Measurements from ENCODE around the gene ADGRL3.

The ADGRL3 gene

DNA sequence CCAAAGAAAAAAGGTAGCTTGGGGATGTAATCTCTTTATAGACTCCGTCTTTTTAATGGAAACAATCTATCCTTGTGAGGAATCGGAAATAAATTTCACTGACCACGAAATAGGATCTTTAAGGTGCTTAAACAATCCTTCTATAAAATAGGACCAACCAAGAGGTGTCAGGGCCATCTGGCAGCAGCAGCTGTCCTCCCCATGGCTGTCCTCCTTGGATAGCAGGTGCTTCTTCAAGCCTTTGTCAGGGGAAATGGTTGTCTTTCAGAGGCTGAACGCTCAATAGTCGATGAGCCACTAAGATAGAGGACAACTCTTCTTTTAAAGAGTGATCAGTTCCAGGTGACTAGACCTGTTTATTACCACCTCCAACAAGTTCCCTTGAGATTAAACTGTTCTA, 231.0 kb downstream of the ADGRL3 start:
- DNase-seq = no peak

DNA sequence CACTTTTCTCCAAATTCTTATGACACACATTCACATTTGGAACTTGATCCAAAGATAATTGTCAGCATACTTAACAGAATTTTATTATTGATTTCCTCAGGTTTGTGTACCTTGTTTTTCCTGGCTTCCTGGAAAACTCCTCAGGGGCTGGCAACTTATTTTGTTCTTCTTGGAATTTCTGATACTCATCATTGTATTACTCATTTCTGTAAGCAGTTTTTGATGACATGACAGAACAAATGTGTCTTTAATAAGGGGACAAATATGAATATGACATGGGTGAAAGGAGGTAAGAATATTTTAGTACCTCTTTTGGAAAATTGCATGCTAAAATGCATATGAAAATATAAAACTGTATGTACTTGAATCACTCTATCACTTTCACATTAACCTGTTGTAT, 237.8 kb downstream of the ADGRL3 start:
- DNase-seq = no peak

DNA sequence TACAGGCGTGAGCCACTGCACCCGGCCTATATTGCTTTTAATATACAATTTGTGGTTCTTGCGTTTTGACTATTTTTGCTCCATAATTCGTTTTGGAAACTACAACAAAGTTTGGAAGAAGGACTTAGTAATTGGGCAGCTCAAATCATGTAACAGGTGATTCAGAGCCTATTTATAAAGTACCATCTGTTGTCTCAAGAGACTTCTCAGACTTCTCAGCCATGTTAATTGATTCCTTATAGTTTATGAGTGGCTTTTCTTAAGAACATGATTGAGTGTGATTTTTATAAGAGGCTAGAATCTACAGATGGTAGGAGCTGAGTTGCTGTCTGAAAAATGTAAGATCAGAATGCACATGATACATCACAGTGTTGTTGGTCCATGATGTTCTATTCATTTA, 240.2 kb downstream of the ADGRL3 start:
- no peak for DNase-seq

DNA sequence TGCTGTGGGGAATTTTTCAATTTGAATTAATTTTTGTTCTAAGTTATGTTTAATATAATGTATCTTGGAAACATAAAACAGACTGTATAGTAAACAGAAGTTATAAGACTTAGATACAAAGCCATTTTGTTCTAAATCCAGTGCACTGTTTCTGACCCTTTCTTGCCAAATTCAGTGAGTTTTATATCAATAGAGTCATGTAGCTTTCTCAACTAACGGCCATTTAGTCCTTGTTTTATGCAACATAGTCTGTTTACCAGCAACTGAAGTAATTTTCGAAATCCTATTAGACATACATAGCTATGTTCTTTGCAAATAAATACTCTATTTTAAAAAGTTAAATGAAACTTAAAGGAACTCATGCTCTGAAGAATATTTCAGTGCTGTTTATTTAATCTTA, 242.8 kb downstream of the ADGRL3 start:
- no peak for DNase-seq

DNA sequence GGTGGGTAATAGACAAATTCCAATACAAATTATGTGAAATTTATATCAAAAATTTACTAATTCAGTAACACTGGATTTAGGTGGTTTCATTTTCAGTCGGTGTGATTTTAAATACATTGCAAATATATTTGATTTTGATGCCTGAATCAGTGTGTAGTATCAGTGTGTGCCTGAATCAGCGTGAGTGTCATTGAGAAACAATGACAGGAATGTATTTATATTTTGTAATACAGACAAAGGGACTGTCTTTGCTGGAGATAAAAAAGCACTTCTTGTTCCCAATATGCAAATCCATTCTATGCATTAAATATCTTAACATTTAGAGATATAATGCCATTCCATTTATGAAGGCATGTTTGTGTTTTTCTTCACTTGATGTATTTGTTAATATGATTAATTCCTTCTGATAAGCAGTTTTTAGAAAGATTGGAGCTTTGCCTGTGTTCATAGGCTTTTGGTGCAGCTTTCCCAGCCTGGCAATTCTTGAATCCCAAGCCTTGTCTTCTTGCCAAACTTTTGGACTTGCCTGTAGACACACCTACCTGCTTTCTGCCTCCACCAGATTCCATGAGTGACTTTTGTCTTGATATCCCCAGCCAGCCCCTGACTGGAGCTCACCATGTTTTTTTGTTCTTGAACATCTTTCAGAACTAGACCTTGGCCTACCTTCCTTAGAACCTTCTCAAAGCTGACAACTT, 243.8 kb downstream of the ADGRL3 start:
- DNase-seq = no peak

DNA sequence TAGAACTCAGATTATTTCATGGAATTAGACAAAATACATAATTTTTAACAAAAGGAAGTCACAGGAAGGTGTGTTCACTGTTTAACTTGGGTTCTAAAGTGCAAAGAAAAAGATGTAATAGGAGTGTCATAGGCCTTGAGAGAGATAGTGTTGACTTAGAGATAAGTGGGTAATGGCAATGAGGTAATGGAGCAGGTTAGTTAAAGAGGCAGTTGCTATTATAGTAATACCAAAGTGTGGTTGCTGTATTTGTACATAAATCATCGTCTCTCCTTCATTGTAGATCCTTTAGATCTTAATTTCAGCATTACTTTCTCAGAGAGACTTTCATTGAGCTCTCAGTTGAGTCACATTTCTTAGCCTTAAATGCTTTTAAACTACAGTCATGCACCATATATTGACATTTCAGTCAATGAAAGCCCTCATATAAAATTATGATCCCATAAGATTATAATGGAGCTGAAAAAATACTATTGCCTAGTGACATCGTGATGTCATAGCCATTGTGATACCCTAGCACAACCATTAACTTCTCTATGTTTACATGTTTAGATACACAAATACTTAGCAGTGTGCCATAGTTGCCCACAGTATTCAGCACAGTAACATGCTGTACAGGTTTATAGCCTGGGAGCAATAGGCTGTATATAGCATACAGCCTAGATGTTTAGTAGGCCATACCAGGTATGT, 245.4 kb downstream of the ADGRL3 start:
- DNase-seq = peak; percentile 88

DNA sequence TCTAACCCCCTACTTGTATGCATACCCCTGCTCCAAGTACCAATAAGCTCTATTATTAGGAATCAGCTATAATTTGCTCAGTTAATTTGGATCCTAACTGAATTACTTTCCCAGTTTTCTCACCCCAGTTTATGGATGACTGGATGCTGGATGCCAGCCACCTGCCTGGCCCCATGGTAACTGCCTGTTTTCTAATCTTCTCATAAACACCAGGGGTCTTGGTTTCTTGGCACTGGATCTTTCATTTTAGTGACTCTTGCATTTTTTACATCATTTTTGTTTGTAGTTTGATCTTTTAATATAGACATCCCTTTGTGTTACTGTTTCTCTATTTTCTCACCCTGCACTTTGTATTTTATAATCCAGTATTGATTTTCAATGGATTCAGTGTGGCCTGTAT, 246.8 kb downstream of the ADGRL3 start:
- DNase-seq = peak; percentile 70

DNA sequence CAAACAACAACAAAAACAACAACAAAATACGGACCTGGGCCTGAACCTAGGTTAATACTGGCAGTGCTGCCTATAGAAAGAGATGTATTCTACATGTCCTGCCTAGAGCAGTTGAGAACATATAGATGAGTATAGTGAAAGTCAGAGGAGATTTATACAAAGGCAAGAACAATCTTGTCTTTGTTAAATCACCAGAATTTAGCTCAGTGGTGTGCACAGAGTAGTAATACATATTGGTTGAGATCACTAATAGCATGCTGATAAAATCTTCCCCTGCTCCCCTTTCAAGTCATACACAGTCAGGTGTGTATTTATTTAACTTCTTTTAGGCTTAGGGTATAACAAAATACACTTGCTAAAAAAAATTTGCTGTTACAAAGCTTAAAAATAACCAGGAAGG, 247.8 kb downstream of the ADGRL3 start:
- no peak for DNase-seq

DNA sequence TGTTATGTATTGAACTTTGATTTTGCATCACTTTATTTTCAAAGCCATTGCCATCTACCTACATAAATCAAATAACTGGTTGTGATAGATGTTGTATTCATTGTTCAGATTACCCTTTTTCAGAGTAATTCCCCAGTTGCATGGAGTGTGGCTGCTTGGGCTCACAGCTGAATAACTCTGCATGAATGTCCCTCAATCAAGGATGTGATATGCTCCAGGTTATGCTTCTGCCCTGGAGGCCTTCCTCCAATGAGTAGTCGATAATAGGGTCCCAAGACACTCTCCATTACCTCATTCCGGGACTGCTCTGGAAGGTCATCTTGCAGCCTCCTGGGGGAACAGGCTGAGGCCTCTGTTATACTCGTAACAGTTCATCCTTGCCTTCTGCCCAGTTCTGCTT, 251.8 kb downstream of the ADGRL3 start:
- DNase-seq = no peak

DNA sequence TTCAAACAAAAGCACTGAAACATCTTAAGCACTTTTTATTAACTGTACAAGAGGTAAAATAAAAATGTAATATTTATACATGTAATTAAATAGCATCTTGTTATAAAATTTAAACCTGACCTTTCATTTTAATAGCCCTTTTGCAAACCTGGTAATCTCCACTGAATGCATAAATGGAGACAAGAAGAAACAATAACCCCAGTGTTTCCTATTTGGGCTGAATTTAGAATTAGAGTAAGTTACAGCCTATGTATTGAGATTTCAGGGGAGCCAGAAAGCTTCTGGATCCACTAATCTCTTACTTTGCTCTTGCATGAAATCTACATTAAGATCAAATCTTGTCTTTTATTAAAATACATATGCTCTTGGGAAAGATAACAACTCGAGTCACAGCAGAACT, 261.8 kb downstream of the ADGRL3 start:
- no peak for DNase-seq

DNA sequence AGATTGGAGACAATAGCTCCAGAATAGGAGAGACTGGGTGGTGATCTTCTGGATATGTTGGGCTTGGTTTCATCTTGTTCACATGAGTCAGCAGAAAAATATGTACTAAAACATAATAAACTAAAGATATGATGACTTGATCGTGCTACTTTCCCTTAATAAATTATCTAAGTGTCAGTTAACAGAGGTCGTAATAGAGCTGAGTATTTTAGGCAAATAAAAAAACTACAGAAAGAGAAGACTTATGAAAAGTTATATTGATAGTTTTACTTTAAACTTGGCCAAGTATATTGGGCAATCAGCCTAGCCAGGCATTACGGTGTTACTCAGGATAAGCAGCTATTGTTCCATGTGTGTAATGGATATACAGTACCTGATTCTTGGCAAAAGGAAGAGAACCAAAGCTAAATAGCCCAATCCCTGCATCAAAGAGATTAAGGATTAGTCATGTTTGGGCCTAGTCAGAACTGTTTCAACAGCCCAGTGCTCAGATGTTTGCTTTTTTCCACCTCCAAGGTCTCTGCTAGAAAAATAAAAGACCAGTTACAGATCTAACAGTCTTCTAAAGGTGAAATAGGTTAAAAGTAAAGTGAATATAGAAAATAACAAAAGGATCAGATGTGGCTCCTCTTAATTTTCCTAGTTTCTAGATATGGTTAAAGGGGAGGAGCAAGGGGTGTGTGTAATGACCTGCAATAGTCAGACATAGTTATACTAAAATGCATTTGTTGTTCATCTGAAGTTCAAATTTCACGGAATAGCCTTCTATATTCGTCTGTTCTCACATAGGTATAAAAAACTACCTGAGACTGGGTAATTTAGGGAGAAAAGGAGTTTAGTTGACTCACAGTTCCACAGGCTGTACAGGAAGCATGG, 262.6 kb downstream of the ADGRL3 start:
- no peak for DNase-seq

DNA sequence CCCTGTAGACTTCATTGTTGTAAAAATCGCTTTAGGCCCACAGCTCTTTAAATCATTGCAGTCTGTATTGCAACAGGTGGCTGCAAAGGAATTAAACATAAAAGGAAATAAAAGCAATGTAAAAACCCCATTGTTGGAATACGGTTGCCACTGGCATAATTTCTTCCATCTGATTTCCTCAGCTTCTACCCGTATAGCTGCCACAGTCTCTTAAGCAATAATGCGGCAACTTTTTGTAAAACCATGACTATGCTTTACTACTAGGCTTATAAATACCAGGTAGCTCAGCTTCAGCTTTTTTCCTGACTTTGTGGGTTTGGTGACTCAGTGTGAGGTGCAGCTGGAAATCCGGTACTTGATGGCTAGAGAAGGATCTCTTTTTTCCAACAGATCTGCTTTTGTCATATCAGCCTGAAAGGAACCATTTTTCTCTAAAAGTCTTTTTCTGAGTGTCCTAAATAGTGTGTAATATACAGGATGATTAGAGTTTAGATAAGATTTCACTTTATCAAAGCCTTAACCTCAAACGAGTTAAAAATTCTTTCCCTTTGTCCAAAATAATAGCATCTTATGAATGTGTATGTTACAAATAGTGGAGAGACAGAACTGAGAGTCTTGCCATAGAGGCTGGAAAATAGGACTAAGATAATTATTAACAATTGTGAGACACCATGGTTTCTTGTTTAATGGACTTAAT, 268.0 kb downstream of the ADGRL3 start:
- no peak for DNase-seq

DNA sequence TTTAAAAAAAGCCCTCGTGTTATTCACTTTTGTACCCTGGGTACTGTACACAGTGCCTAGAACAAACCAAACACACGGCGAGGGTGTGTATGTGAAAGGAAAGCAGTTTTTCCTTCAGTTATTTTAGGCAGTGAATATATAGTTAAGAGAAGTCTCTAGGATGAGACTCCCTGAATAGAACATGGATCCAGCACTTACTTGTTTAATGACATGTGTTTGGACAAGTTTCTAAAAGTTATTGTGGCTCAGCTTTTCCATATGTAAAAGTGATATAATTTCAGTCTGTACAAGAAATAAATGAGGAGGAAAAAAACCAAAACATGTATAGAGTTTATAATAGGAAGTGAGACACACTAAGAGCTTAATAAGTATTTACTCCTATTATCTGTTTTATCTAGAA, 273.2 kb downstream of the ADGRL3 start:
- DNase-seq = no peak

DNA sequence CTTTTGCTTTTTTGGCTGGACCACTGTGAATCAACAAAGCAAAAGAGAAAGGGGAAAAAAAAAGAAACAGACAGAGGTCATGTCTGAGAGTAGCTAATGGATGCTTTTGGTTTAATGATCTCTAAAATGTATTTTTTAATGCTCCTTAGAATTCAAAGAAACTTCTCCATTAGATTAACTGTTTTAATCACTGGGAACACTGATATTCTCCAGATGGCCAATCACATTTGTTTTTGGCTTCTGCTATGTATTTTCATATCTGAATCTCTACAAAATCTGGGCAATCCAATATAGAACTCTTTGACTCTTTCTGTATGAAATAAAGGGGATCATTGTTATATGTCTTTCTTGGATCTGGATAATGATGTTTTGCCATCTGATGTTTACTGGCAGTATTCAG, 278.2 kb downstream of the ADGRL3 start:
- no peak for DNase-seq

DNA sequence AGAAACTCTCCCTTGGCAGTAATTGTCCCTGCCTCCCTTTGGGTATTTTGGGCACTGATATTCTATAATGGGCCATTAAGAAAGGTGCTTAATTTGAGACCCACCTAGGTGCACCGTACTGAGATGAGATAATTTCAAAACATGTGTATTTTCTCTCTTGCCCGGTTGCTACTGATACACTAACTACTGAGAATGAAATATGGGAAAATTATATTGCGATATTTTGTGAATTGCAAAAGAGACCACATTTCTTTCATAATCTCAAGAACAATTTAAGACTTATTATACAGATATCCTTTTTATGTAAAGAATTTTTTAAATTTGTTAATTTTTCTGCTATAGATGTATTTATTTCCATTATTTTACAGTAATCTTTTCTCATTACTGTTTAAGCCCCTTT, 284.9 kb downstream of the ADGRL3 start:
- DNase-seq = no peak

DNA sequence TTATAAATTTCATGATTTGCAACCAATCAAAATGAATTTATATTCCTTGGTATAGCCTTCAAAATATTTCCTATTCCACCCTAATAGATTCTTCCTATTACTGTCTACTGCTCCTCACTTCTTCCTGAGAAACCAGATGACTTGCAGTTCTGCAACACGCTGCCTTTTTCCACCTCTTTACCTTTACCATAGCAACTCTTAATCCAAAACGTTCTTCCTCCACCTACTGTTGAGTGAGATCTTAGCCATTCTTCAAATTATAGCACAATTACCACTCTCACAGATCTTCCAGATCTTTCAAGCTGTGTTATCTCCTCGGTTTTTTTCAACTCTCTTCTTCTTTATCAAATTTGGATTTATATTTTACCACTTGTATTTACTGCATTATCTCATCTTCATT, 289.8 kb downstream of the ADGRL3 start:
- DNase-seq = no peak

DNA sequence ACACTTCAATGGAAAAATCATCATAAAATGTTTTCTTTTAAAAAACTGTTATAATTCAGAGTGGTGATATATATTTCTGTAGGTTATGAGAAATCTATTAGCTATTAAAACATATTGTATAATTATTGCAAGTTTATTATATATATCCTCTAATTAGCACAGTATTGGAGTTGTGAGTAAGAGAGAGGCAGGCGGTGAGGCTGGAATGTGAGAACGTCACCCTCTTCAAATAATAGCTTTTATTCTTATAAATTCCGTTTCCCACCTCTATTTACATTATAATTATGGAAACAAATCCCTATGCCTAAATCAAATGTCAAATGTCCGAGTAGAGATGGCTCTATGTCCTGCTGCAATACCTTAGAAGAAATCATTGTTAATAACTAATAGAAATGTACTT, 292.9 kb downstream of the ADGRL3 start:
- DNase-seq = peak; percentile 78

DNA sequence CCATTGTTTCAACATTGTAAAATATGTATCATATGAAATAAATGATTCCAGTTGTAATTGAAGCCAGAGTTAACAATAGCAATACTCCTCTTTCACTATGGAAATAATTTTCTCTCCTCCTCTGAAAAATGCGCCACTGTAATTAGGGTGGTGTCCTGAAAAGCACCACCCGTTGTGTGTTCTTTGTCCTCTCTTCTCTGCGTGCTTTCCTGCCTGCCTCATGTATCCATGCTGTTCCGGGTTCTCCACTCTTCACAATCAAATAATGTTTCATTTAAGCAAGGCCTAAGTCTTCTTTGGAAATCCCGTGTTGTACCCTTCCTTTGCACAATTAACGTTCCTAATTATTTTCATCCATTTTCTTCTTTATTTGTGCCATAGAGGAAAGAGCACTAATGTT, 293.3 kb downstream of the ADGRL3 start:
- DNase-seq = peak; percentile 93

DNA sequence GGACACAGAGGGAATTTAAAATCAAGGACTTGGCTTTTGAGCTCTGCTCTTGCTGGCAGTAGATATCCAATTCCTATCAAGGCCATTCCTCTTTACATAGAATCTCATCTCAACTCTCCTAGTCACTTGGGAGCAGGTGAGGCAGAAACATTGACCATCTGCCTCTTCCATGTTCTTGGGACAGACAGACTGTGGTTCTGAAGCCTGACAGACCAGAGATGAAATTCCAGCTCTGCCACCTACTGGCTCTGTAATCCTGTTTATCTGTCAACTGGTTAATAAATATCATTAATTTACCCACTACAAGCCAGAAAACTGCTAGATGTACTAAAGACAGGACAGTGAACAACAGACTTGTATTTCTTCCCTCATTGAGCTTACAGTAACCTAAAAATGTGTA, 300.8 kb downstream of the ADGRL3 start:
- DNase-seq = peak; percentile 29

DNA sequence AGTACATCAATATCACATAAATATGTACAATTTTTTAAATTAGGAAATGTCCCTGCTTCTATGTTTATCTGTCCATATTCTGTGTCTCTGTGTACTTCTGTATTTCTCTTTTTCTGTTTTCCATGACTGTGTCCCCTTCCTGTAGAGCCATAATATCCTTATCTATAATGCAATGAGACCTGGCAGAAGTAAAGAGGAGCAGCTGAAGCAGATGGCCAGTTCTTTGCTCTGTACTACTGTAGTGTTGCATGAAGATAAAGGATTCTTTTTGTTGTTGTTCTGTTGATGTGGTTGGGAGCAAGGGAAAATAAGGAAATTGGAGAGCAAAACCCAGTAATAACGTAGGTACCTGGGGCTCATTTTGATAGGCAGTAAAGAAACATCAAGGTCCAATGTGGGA, 301.7 kb downstream of the ADGRL3 start:
- peak; percentile 26 for DNase-seq

DNA sequence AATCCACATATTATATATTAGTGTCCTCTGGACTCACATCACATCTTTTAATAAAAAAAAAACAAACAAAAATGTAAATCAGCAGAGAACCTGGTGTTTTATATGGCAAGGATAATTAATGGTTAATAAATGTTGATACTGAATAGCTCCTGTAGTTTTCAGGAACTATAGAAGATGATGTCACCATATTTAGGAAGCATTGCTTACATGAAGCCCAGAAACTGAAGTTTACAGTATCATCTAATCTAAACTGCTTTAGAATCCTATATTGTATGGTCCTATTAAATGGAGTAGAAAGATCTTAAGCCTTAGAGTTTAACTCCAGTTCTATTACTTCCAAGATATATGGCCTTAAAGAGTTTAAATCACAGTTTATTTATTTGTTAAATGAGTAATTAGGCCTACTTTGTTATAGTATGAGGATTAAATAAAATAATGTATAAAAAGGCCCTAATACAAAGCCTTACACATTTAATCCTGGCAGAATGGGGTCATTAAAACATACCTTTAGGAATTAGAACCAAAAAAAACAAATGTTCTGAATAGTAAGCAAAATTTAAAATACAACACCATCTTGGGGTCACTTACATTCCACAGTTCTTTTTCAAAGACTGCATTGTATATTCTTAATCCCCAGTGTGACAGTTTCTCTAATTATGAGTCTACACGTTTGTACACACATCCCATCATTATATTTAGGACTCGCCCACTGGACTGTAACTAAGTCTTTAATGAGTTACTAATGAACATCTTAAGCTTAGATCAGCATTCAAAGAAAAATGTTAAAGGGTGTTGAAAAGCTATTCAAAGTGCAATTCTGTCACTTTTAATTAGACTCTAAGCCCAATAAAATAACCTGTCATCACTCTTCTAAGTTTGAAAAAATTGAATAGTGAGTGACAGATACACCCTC, 305.9 kb downstream of the ADGRL3 start:
- no peak for DNase-seq

DNA sequence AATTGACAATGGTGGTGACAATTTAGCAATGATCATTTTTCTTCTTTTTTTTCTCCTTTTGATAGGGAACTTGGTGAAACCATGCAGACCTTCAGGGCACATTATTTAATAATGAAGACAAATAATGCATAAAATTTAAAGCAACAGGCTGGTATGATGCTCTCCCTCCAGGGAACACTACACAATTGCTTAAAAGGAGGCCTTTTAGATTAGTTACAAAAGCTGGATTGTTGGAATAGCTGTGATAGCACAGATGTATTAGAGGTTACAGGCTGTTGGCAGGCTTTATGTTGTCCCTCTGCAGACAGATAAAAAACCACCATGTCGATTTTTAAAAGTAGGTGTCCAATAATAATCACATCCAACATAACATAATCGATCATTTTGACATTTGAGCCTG, 307.0 kb downstream of the ADGRL3 start:
- peak; percentile 25 for DNase-seq

All from NCI-H146 (cell line).